Right lobe of liver (tissue), 4 donors: ENCODE results near the gene PCDHB6.

Experiments
- CTCF ChIP-seq, 4 donors: fragments of 200-600 bp in 3 of 4; fragments of 450-650 bp in 1 of 4; IDR thresholded peaks; one replicate each; pipeline versions ENCODE4 v1.5.1 to v1.8.0; 2016 to 2022; ENCODE audit warnings: antibody characterized with exemption in 4 of 4, mild to moderate bottlenecking in 2 of 4
- POLR2A ChIP-seq: fragments of 450-650 bp; IDR thresholded peaks from one replicate; pipeline ENCODE4 v1.6.1; 2017; ENCODE audit warnings: antibody characterized with exemption, mild to moderate bottlenecking
- donor health status: DM: no; HTN: no; CAD: no.
- donor health status: DM: no; HTN: no; CAD: no.
- donor health status: DM: no; HTN: yes; CAD: no.

GRCh38 chr5:141175933-141176332 lies 26.1 kb downstream of the PCDHB6 start:
- no peak for TF ChIP-seq CTCF (IDR thresholded peaks at IDR 0.05)
- no peak for TF ChIP-seq POLR2A
